GM18861 (cell line): ENCODE data around the gene SIMC1.

ENCODE experiments used
- ATAC-seq: cut with Tn5 transposase; IDR thresholded peaks from one replicate; pipeline ENCODE4 v1.9.1; 2021; ENCODE audit not compliant: unreplicated experiment

Gene SIMC1

GRCh38 chr5:176361437-176362232, 123.4 kb downstream of the SIMC1 start, which contains the start of gene KIAA1191:
Gene KIAA1191 (minus strand): TSS chr5:176361764. CDS start chr5:176359508, 2,256 bp downstream.
- ATAC-seq, result peak; percentile 83

DNA sequence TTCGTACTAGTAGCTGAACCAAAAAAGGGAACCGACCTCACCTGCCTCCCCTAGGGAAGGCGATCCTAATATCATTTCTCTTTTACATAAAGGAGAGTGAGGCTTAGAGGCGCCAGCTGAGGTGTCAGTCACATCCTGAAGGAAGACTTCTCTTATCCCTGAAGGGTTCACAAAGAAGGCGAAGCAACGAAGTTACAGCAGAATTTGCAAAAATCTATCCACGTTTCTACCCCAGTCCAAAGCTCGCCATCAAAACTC, 123.9 kb downstream of the SIMC1 start:
- ATAC-seq, result no peak

- no peak for ATAC-seq
These were observed 126.6 kb downstream of the SIMC1 start for GRCh38 chr5:176364765-176365350.

GRCh38 chr5:176365351-176366231, 127.4 kb downstream of the SIMC1 start, which contains the start of gene ARL10:
Gene ARL10 (plus strand): TSS chr5:176365487. CDS start chr5:176365564, 77 bp downstream.
- ATAC-seq, result no peak

GRCh38 chr5:176366232-176366894, 128.1 kb downstream of the SIMC1 start:
- ATAC-seq, result no peak

- no peak for ATAC-seq
These were observed 130.5 kb downstream of the SIMC1 start for GRCh38 chr5:176368726-176369125.

DNA sequence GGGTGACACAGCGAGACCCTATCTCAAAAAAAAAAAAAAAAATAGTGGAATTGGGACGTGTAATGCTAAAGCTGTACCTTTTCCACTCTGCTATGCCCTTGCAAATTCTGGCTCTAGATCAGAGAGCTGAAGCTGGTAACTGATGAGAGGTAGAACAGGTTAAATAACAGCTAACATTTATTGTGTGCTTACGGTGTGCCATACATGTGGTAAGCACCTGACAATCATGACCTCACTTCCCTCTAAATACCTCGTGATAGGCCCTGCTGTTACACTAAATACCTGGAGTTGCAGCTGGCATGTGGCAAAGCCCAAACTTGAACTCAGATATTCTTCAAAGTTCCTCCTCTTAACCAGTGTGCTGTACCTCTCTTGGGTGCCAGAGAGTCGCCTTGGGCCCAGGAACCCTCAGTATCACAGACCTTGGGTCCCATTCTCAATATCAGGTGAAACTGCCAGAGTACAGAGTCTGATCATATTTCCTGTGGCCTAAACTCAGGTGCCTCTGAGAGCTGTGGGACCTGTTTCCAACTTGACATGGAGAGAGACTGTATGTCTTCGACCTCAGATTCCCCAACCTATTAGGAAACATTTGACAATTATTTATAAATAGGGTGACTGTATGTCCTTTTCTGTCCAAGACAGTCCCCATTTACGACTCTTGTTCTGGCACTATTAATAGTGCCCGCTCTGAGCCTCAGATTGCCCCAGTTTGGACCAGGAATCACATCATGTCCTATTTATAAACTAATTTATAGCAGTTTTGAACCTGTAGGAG, 131.9 kb downstream of the SIMC1 start:
- ATAC-seq, result no peak

DNA sequence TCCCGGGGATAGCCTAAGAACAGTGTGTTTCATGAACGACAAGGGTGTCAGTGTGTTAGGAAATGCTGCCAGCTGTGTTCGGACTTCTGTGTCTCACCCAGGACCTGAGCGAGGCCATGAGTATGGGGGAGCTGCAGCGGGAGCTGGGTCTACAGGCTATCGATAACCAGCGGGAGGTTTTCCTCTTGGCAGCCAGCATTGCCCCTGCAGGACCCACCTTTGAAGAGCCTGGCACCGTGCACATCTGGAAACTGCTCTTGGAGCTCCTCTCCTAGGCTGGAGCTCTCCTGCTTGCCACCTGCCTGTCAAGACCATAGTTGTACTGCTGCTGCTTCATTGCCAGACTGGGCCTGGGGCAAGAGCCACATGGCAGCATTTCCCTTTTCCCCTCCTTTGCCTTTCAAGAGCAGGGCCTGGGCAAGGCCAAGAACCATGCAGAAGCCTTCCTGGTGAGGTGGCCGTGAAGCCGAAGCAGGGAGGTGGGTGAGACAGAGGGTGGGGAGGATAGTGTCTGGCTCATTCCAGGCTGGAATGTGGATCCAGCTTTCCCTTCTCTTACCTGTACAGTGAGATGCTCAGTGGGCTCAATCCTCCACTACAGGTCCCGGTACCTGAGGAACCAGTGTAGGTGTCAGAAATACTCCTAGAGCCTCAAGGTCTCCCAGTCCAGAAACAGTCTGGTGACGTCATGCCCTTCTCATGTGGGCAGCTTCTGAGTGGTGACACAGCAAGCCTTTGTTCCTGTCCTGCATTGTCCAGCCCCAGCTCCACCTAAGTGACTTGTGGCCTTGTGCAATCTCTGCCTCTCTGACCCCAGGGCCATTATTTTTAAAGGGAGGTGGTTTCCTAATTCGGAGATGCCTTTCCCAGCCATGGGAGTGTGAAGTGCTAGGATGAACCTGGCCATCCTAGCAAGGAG, 133.7 kb downstream of the SIMC1 start:
- ATAC-seq, result no peak

GRCh38 chr5:176373100-176373818, 135.0 kb downstream of the SIMC1 start:
- no peak for ATAC-seq

GRCh38 chr5:176379881-176380280, 141.7 kb downstream of the SIMC1 start:
- ATAC-seq, result no peak

DNA sequence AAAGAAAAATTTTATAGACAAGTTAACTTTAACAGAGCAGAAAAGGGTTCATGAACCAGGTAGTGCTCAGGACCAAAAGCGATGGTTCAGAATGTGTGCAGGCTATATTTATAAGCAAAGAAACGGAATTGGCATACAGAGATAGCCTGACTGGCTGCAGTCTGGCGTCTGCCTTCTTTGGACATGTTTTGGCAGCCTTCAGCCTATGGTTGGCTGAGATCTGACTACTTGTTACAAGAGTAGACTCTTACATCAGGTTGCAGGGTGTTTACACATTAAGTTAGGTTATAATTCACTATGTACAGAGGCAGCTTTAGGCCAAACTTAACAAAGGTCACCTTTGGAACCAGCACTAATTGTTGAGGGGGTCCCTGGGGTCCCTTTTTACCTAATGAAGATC, 143.2 kb downstream of the SIMC1 start:
- no peak for ATAC-seq

DNA sequence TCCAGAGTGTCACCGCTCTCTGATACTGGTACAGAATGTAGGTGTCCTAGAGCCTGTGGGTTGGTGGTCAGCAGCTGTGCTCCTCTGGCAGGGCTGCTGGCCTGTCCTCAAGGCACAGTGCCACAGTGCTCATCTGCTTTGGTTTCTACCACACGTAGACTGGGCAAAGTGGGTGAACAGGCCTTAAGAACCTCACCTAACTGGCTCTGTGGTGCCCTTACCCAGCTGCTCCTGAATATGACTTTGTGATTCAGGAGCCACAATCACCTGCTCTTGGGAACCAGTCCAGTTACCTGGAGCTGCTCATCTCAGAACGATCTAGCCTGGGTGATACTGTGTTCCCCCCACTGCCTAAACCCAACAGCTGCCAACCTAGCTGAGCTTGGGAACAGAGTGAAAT, 143.8 kb downstream of the SIMC1 start:
- ATAC-seq, result no peak

DNA sequence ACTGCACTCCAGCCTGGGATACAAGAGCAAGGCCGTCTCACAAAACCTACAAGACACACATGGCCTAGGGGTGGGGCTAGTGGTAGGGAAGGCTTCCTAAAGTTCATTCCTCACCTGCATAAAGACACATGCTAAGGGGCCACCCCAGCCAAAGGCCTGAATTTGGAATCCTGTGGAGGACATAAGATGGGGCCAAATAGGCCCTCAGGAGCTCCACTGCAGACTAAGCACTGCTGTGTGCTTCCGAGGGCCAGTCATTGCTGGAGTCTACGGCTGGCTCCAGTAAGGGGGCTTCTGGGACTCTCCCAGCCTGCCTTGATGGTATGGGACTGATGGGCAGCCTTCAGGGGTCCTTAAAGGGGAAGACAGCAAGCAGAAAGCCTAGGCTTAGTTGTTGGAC, 144.5 kb downstream of the SIMC1 start:
- no peak for ATAC-seq

- no peak for ATAC-seq
These were observed 145.2 kb downstream of the SIMC1 start for GRCh38 chr5:176383248-176383905.

DNA sequence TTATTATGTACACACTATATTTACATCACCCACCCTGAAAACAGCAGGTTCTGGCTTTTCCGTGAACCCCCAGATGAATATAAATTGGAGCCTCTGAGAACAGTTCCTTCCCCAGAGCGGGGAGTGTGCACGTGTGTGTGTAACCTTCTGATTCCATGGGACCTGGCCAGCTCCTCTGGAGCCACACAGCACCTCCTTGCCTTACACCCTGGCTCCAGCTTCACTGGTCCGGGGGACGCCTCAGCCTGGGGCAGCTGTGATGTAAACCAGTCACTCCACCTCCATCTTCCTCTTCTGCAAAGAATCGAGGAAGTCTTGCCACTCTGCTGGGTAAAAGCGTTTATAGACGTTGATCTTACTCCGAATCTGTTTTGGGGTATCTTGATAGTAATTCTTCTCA, 145.7 kb downstream of the SIMC1 start:
- ATAC-seq, result no peak

DNA sequence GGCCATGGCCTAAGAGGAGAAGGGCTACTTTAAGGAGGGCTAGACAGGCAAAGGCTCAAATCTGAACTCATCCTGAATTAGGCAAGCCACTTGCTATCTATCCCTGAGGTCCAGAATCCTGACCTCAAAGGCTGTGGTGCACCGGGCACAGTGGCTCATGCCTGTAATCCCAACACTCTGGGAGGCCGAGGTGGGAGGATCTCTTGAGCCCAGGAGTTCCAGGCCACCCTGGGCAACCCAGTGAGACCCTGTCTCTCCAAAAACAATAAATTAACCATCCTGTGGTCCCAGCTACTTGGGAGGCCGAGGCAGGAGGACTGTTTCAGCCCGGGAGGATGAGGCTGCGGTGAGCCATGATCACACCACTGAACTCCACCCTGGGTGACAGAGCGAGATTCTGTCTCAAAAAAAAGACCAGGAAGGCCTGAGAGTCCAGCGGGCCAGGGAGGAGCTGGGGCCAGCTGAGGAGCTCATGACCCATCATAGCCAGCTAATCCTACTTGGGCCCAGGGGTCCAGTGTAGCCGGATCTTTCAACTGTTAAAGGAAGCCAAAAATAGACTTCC, 146.2 kb downstream of the SIMC1 start:
- ATAC-seq, result no peak

- ATAC-seq, result no peak
These were observed 146.8 kb downstream of the SIMC1 start for GRCh38 chr5:176384991-176385390.

DNA sequence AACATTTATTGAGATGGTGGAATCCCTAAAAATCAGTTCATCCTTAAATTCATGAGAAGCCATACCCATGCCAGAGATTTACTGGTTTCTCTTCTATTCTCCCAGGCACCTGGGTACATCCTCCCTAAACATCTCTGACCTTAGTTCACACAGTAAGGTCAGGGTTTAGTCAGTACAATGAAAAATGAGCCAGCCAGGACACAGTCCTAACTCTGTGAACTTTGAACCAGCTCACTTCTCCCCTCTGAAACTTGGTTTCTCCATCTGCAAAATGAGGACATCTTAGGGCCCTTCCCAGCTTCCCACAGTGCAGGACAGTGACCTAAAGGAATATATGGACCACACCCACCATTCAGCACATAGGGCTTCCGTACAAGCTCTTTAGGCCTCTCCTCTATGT, 148.3 kb downstream of the SIMC1 start:
- no peak for ATAC-seq
